H1 (cell line): ENCODE measurements around the gene FTCDNL1. TPM values are rescaled to one million over a fixed set of nuclear protein-coding genes. Genes with fewer than 3 reads are reported as not detected.

Source experiments
- CTCF ChIA-PET: fragments of 300-600 bp; sonication (Branson Sonifier 250); formaldehyde crosslinking; loops from one replicate; lab custom pipeline; 2021; ENCODE audit not compliant: partially characterized antibody; lab: Charles Lee
- POLR2A ChIA-PET: fragments of 300-600 bp; sonication (Branson Sonifier 250); formaldehyde crosslinking; loops from one replicate; lab custom pipeline; 2021; ENCODE audit warnings: inconsistent platforms; ENCODE audit not compliant: partially characterized antibody; lab: Charles Lee
- DNase-seq, 2 experiments: peaks; one replicate each; pipeline versions ENCODE4 v3.0.0 to v3.0.0-alpha.2; 2010 to 2022; ENCODE audit warnings: low spot score in 2 of 2, low read depth in 1 of 2, mixed read lengths in 1 of 2
- FAIRE-seq: peaks from 2 replicates; lab custom pipeline; 2011; peaks lifted over from hg19 to GRCh38; lab: Jason Lieb, UNC
- H2AFZ ChIP-seq: 2 replicates; pipeline ENCODE4 v1.8.1; 2012; ENCODE audit warnings: low read length, inconsistent platforms
- H2AK5ac ChIP-seq: 2 replicates; pipeline ENCODE4 v1.6.1; 2013; ENCODE audit warnings: low read depth, low read length
- H2BK120ac ChIP-seq: replicated peaks from 2 replicates; pipeline ENCODE3; 2013; ENCODE audit warnings: low read depth, low read length, inconsistent platforms
- H2BK12ac ChIP-seq: 2 replicates; pipeline ENCODE4 v1.6.1; 2013; ENCODE audit warnings: low read depth, low read length
- H2BK15ac ChIP-seq: 2 replicates; pipeline ENCODE4 v1.6.1; 2013; ENCODE audit warnings: low read length
- H2BK20ac ChIP-seq: 2 replicates; pipeline ENCODE4 v1.6.1; 2013; ENCODE audit warnings: low read length
- H2BK5ac ChIP-seq: 2 replicates; pipeline ENCODE4 v1.6.1; 2013; ENCODE audit warnings: low read depth, low read length
- H3K14ac ChIP-seq: 2 replicates; pipeline ENCODE4 v1.6.1; 2013; ENCODE audit warnings: inconsistent platforms; ENCODE audit not compliant: insufficient read length
- H3K18ac ChIP-seq: 2 replicates; pipeline ENCODE4 v1.6.1; 2013; ENCODE audit warnings: low read length; ENCODE audit errors: extremely low read depth
- H3K23ac ChIP-seq: 2 replicates; pipeline ENCODE4 v1.6.1; 2013; ENCODE audit warnings: inconsistent platforms; ENCODE audit not compliant: insufficient read length
- H3K23me2 ChIP-seq: 2 replicates; pipeline ENCODE4 v1.6.1; 2013; ENCODE audit warnings: low read depth, low read length
- H3K27ac ChIP-seq: 2 replicates; pipeline ENCODE4 v1.6.1; 2011; ENCODE audit warnings: low read depth, low read length, inconsistent platforms
- H3K27me3 ChIP-seq, 4 experiments: replicated peaks in 1 of 4; 1 replicate in 1 of 4; 2 replicates in 3 of 4; pipeline versions ENCODE4 v1.6.1 to v1.8.1; 2011 to 2013; ENCODE audit warnings: low read length in 3 of 4, mild to moderate bottlenecking in 3 of 4, inconsistent platforms in 2 of 4, mixed read lengths in 2 of 4, moderate library complexity in 1 of 4; ENCODE audit not compliant: control insufficient read depth in 3 of 4, insufficient read depth in 3 of 4; ENCODE audit errors: extremely low read depth in 1 of 4
- H3K36me3 ChIP-seq, 4 experiments: 2 replicates each; pipeline versions ENCODE4 v1.6.1 to v1.8.1; 2011 to 2013; ENCODE audit warnings: mild to moderate bottlenecking in 4 of 4, low read length in 3 of 4, moderate library complexity in 2 of 4, control low read depth in 1 of 4, inconsistent platforms in 1 of 4; ENCODE audit not compliant: insufficient read depth in 4 of 4, control insufficient read depth in 2 of 4
- H3K4ac ChIP-seq: replicated peaks from 2 replicates; pipeline ENCODE3; 2013; ENCODE audit warnings: low read length, low read depth, mixed read lengths, inconsistent platforms; ENCODE audit not compliant: insufficient read length
- H3K4me1 ChIP-seq, 4 experiments: replicated peaks in 1 of 4; 1 replicate in 1 of 4; 2 replicates in 3 of 4; pipeline versions ENCODE4 v1.6.1 to v1.8.1; 2011 to 2013; ENCODE audit warnings: low read length in 3 of 4, inconsistent platforms in 2 of 4, mixed read lengths in 1 of 4; ENCODE audit not compliant: insufficient read depth in 4 of 4, control insufficient read depth in 3 of 4
- H3K4me2 ChIP-seq, 2 experiments: 2 replicates each; pipeline versions ENCODE4 v1.6.1 to v1.8.1; 2011 to 2013; ENCODE audit warnings: low read depth in 2 of 2, low read length in 2 of 2, control low read depth in 1 of 2, inconsistent platforms in 1 of 2, mild to moderate bottlenecking in 1 of 2; ENCODE audit not compliant: insufficient read depth in 1 of 2
- H3K4me3 ChIP-seq, 4 experiments: fragments of 200-600, 300-600 bp in 1 of 4; sonication (generic), shearing (Covaris generic), sonication (Bioruptor Twin) in 1 of 4; 2 replicates each; pipeline versions ENCODE4 v1.5.1 to v1.8.1; 2011 to 2016; ENCODE audit warnings: low read length in 4 of 4, low read depth in 3 of 4, control low read depth in 2 of 4, inconsistent platforms in 2 of 4, mild to moderate bottlenecking in 2 of 4, mixed read lengths in 1 of 4, moderate library complexity in 1 of 4; ENCODE audit not compliant: insufficient read depth in 2 of 4; ENCODE audit errors: extremely low read depth in 1 of 4
- H3K56ac ChIP-seq: replicated peaks from 2 replicates; pipeline ENCODE3; 2013; ENCODE audit warnings: low read depth, mild to moderate bottlenecking, mixed read lengths, low read length, inconsistent platforms; ENCODE audit not compliant: insufficient read length
- H3K79me1 ChIP-seq: 2 replicates; pipeline ENCODE4 v1.6.1; 2013; ENCODE audit warnings: low read depth, low read length, control low read depth
- H3K79me2 ChIP-seq, 2 experiments: 2 replicates each; pipeline versions ENCODE4 v1.6.1 to v1.8.1; 2012 to 2013; ENCODE audit warnings: low read length in 2 of 2, mild to moderate bottlenecking in 2 of 2, inconsistent platforms in 1 of 2; ENCODE audit not compliant: insufficient read depth in 2 of 2, control insufficient read depth in 1 of 2
- H3K9ac ChIP-seq, 4 experiments: replicated peaks in 1 of 4; 1 replicate in 1 of 4; 2 replicates in 3 of 4; pipeline versions ENCODE4 v1.6.1 to v1.8.1; 2011 to 2013; ENCODE audit warnings: low read depth in 3 of 4, low read length in 3 of 4, control low read depth in 2 of 4, mild to moderate bottlenecking in 2 of 4, moderate library complexity in 2 of 4, inconsistent platforms in 1 of 4; ENCODE audit errors: extremely low read depth in 1 of 4
- H3K9me3 ChIP-seq, 2 experiments: 2 replicates each; pipeline versions ENCODE4 v1.6.1 to v1.8.1; 2012 to 2013; ENCODE audit warnings: mild to moderate bottlenecking in 2 of 2, moderate library complexity in 2 of 2, control low read depth in 1 of 2, inconsistent platforms in 1 of 2, low read depth in 1 of 2, low read length in 1 of 2, mixed read lengths in 1 of 2; ENCODE audit not compliant: insufficient read depth in 2 of 2
- H4K20me1 ChIP-seq, 2 experiments: replicated peaks in 1 of 2; 2 replicates each; pipeline versions ENCODE3 to v1.8.1; 2011 to 2013; ENCODE audit warnings: inconsistent platforms in 2 of 2, low read length in 2 of 2, mild to moderate bottlenecking in 1 of 2; ENCODE audit not compliant: insufficient read depth in 2 of 2, control insufficient read depth in 1 of 2
- H4K5ac ChIP-seq: 2 replicates; pipeline ENCODE4 v1.6.1; 2013; ENCODE audit warnings: low read length, low read depth, mixed read lengths, inconsistent platforms; ENCODE audit not compliant: insufficient read length
- H4K8ac ChIP-seq: 2 replicates; pipeline ENCODE4 v1.8.0; 2013; ENCODE audit warnings: mild to moderate bottlenecking, moderate library complexity, low read length, inconsistent platforms; ENCODE audit not compliant: insufficient read depth; ENCODE audit errors: extremely low read depth
- H4K91ac ChIP-seq: replicated peaks from 2 replicates; pipeline ENCODE3; 2013; ENCODE audit warnings: low read length, mixed read lengths, inconsistent platforms; ENCODE audit not compliant: insufficient read length
- CBX5 ChIP-seq: fragments of 300-800, 300-1000 bp; sonication (generic); IDR thresholded peaks from 2 replicates; pipeline ENCODE4 v1.7.1; 2016; ENCODE audit warnings: antibody characterized with exemption, low read length, low read depth
- EGR1 ChIP-seq: IDR thresholded peaks from 2 replicates; pipeline ENCODE4 v1.6.1; 2011; ENCODE audit warnings: low read depth, low read length, borderline replicate concordance
- WGBS, 2 experiments: shearing (Covaris generic) in 1 of 2; methylation state at CpG; one replicate each; pipeline versions ENCODE4 v1.1.6 to v1.1.7; 2013 to 2015; ENCODE audit warnings: low lambda C conversion rate in 2 of 2, mixed read lengths in 2 of 2, inconsistent platforms in 1 of 2, low coverage in 1 of 2, missing lambda C conversion rate in 1 of 2; ENCODE audit not compliant: insufficient replicate concordance in 2 of 2, insufficient coverage in 1 of 2, insufficient read length in 1 of 2; ENCODE audit errors: extremely low coverage in 1 of 2, missing lambda C conversion rate in 1 of 2; 5-methylcytosine and 5-hydroxymethylcytosine counted together
- polyA plus RNA-seq, 7 experiments: library from polyadenylated mRNA; depleted of rRNA in 3 of 7; stranded (reverse) in 5 of 7; unstranded in 2 of 7; fragments of >200 nt in 5 of 7; fragments of 200-250 nt in 2 of 7; gene quantifications; 1 replicate in 5 of 7; 2 replicates in 1 of 7; 4 replicates in 1 of 7; pipeline versions ENCODE4 v1.2.1 to v1.2.3, GENCODE V29; 2011 to 2013; ENCODE audit warnings: missing spikeins in 2 of 7, mixed read lengths in 2 of 7
- total RNA-seq: library from RNA; stranded (reverse); fragmentation: NEBNext Ultra II Directional; extraction: Animal tissue kit (Norgen Biotek cat#: 25700); gene quantifications from 2 replicates; pipeline ENCODE4 v1.2.1, GENCODE V29; 2021

The FTCDNL1 gene
- total and polyA plus RNA-seq, 2 of the 8 experiments (the other 6 are each of a cell fraction or from before 2014, with no cell fraction given): 0.41 to 0.97 TPM

- ChIA-PET POLR2A (interaction anchor here (0.6 to 1.9 kb wide), 4 partner anchors 12 to 390 kb away, joined by 3 to 8 read pairs (median 4); no protein-coding TSS in a partner anchor), CTCF (interaction anchor here (0.6 to 1.4 kb wide), 7 partner anchors 9 to 250 kb away, joined by 3 to 5 read pairs (median 3); no protein-coding TSS in a partner anchor)
- Histone ChIP-seq H3K56ac (no peak overlapping the region), H3K23ac (no peak overlapping the region), H4K20me1 (no peaks in the 10 kb centered on the region), H3K4me3 (peak overlapping the region; percentile 56 to 81 (median 66)), H3K36me3 (no peaks in the 10 kb centered on the region), H3K79me2 (no peaks in the 10 kb centered on the region), H3K9ac (no peak overlapping the region; a peak in 2 of 7 replicates), H3K9me3 (no peaks in the 10 kb centered on the region), H4K91ac (no peak overlapping the region), H2BK5ac (no peak overlapping the region), H3K27ac (no peak overlapping the region), H3K4me1 (peaks cover 0 to 3% (median 2%) of the 10 kb centered on the region in 4 experiments; a peak in 3 of 7 replicates), H2AK5ac (no peak overlapping the region), H2AFZ (0 out of 2 replicates have a peak overlapping the region, but pooled peaks have one; percentile 85), H3K18ac (no peak overlapping the region; the same call in 1 of the 2 replicates), H2BK15ac (no peak overlapping the region), H2BK12ac (no peak overlapping the region), H2BK120ac (no peak overlapping the region), H4K5ac (no peak overlapping the region), H4K8ac (peak overlapping the region; percentile 86; the same call in 1 of the 2 replicates), H3K14ac (no peak overlapping the region), H3K79me1 (no peaks in the 10 kb centered on the region), H3K27me3 (peaks cover 0 to 2% (median under 1%) of the 10 kb centered on the region in 4 experiments; a peak in 2 of 7 replicates)
- no peak for DNase-seq
- 42% methylated on average over 5 of the region's 12 CpGs; no CpG with 5 or more reads in 1 of the 2 experiments for WGBS, 2 experiments
- no peak for FAIRE-seq
- TF ChIP-seq EGR1: 0 out of 2 replicates have a peak, but pooled peaks have one; percentile 54
- no peak for TF ChIP-seq CBX5
- TF ChIP-seq, all 59 proteins: peak for 1
- Histone ChIP-seq H3K23me2 (peaks cover 2% of the 10 kb centered on the region; the same call in 1 of the 2 replicates), H3K4me2 (peak overlapping the region; percentile 79 to 86), H2BK20ac (0 out of 2 replicates have a peak overlapping the region, but pooled peaks have one; percentile 13), H3K4ac (no peak overlapping the region)
These were observed 724 bp downstream of the FTCDNL1 start for GRCh38 chr2:199850218-199850717.
